HG02642 (cell line): ENCODE results near the gene CTNNBL1.

ENCODE experiments used
- ATAC-seq: cut with Tn5 transposase; IDR thresholded peaks from one replicate; pipeline ENCODE4 v1.9.1; 2021; ENCODE audit warnings: mild to moderate bottlenecking; ENCODE audit not compliant: unreplicated experiment, poor library complexity

CTNNBL1 gene

DNA sequence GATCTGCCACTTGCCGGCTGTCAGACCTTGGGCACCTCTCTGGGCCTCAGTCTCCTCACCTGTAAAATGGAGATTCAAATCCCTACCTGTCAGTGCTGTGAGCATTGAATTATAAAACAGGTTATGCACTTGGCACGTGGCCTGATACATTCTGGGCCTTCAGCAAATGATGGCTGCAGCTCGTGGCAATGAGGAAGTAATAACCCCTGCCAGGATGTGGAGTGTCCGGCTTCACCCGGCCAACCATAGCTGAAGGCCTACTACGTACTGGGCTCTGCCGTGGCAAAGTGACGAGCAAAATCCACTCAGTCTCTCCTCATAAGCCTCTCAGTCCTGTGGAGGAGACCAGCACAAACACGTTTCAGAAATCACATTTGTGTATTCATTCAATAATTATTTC lies 198.2 kb downstream of the CTNNBL1 start:
- no peak for ATAC-seq

- no peak for ATAC-seq
Measured at GRCh38 chr20:37893566-37894241, 199.9 kb downstream of the CTNNBL1 start.

- no peak for ATAC-seq
Measured at GRCh38 chr20:37894454-37894853, 200.6 kb downstream of the CTNNBL1 start.

DNA sequence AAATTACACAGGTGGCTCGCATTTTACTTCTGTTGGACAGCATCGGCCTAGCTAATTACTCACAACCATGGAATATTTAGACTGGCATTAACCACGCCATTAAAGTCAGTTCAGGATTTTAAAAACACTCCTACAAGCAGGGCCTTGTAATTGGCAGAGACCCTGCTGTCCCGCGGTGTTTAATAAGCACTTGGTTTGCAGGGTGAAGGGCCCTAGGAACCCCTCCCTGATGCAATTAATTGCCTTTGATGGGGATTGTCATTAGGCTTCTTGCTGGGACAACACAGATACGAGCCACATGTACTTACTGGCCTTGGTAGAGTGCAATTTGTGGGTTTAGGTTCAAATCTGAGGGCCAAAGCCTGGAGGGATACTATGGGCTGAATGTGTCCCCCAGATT lies 201.3 kb downstream of the CTNNBL1 start:
- no peak for ATAC-seq

DNA sequence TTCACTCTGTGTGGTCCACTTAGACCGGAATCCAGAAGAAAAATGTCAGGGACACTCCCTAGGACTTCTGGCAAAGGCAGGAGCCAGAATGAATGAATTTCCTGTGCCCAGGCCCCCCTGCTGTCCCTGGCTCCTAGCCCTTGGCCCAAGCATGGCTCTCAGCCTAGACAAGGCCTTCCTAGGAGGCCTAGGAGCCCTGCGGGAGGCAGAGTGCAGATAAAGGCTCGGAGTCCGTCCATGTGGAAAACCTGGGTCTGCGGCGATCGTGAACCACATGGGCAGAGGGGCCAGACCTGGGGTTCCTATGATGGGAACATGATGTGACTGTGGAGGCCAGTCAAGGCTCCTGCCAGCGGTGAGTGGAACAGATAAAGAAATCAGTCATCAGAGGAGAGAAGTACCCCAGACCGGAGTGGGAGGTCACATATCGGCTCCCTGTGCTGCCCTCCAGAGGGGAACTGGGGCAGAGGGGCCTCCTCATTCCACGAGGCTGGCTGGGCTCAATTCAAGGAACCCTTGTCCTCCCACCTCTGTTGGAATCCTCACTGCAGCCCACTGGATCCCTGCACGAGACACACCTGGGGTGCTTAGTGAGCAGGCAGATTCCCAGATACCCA lies 203.2 kb downstream of the CTNNBL1 start:
- no peak for ATAC-seq

- no peak for ATAC-seq
Measured at GRCh38 chr20:37898233-37899104, 204.6 kb downstream of the CTNNBL1 start.

DNA sequence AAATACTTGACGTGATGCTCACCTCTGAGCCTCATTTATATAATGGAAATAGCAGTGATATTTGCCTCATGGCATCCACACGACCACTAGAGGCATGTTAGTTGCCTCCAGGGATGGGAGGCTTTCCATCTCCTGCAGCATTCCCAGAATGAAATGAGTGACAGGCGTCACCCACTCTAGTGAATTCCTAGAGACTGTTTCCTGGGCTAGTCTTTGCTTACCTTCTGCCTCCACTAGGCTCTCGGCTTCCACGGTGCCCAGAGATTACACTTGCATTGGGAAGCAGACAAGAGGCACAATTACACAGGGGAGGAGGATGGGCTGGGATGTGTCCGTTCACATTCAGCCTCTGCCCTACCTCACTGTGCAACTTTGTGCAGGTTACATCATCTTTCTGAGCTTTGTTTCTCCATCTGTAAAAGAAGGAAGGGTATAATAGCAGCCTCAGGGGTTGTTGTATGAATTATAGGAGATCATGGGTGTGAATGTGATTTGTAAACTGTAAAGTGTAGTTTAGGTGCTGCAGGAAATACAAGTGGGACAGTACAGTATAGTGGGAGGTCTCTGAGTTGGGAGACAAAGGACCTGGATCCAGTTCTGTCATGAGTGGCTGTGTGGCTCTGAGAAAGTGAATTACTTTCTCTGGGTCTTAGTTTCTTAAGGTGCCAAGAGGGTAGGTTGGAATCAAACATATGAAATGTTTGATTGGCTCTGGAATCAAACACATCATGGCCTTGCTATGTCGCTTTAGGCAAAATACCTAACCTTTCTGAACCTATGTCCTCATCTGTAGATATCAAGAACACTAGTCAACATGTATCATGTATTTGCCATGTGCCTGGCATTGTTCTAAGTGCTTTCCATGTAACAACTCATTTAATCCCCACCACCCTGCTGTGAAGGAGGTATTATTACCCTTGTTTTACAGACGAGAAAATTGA lies 205.5 kb downstream of the CTNNBL1 start:
- ATAC-seq = no peak

- no peak for ATAC-seq
Measured at GRCh38 chr20:37901240-37901639, 207.4 kb downstream of the CTNNBL1 start.

DNA sequence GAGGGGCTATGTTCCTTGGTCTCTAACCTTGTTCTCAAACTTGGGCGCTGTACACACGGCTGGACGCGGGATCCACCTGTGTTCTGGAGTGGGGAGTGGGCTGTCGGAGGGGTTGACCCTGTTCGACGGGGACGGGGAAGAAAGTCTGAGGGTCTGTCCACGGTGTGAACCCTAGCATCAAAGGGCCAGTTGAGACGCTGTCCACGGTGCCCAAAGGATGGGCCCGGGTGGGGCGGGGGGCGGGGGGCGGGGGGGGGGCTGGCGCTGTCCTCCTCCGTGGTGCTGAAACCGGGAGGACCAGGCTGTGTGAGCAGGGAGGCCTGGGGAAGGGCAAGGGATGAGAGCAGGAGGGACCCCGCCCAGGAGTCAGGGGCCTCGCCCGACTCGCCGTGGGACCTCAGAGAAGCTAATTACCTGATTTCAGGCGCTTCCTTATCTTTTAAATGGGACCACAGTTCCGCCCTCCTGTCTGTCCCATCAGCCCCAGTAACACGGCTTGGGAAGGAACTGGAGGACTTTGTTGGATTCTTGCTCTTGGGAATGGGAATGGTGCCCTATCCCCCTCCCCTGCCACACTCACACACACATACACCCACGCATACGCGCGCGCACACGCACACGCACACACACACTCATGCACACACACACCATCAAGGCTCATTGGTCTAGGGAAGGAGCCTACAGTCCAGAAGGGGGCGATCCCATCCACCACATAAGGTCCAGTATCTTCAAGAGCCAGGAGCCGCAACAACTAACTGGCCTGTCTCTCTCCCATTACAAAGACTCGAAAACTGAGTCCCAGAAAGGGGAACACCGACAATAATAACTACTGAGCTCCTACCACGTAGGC lies 208.0 kb downstream of the CTNNBL1 start:
- ATAC-seq = no peak

GRCh38 chr20:37902504-37903313 lies 208.9 kb downstream of the CTNNBL1 start, which contains the start of gene VSTM2L:
Gene VSTM2L, plus strand, starts transcription at chr20:37903127. Its CDS starts 224 bp downstream, at chr20:37903351.
- ATAC-seq = no peak

DNA sequence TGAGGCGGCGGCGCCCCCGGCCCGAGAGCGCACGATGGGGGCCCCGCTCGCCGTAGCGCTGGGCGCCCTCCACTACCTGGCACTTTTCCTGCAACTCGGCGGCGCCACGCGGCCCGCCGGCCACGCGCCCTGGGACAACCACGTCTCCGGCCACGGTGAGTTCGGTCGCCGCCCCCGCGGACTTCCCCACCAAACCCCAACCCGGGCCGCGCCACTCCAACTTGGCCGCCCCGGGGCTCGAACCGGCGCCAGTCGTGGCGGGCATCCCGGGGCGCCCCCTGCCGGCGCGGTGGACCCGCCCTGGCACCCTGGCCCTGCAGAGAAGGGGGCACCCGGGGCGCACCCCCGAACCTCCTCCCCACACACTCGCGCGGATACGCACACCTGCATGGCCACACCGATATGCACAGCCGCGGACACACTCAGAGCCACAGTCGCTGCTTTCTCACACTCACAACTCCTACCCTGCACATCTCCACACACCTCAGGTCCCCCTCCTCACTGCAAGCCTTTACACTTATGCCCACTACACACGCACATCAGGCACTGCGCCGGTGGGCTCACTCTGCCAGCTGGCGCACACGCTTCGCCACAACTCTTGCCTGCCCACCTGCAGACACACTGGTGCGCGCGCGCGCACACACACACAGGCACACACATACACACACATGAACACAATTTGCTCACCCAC lies 209.6 kb downstream of the CTNNBL1 start:
- no peak for ATAC-seq

DNA sequence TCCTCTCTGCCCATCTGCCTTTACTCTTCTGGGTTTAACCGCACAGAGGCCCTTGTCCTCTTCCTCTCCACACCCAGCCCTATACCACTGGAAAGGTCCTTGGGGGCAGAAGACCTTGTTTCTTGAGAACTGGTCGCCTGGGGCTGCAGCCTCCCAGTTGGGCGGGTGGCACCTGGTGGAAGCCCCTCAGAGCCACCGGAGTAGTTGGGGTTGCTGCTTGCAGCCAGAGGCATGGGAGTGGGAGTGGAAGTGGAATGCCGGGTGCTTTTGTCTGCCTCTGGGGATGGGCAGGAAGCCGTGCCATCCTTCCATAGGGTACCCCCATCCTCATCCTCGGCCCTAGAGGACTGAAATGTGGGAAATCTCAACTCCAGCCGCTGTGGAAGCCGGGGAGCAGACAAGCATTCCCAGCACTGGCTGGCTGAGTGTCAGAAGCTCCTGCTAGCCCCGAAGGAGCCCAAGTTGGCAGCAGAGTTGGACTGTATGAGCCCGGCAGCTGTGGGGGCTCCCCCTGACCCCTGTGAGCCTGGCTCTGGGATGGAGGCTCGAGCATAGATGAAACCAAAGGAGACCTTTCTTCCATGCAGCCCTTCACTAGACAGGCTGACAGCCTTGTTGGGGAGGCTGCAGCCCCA lies 210.3 kb downstream of the CTNNBL1 start:
- ATAC-seq = no peak

DNA sequence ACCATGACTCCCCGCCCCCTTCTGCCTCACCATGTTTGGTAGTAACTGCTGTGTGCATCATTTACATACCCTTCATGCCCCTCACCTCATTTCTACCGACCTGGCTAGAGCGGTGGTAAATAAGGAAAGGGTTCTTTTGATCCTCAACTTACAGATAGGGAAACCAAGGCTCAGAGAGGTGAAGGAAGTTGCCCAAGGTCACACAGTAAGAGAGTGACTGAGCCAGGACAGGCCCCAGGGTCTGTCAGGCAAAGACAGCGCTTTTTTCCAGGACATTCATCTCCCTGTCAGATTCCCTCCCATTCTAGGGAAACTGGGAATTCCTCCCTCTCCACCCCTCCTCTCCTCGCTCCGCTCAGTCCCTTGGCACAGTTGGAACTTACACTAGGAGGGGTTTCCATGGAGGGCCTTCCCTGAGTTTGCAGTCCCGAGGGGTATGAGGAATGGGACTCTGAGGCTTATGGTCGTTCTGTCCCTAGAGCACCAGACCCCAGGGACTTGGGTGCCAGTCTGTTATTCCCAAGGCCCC lies 211.1 kb downstream of the CTNNBL1 start:
- ATAC-seq = no peak

- no peak for ATAC-seq
Measured at GRCh38 chr20:37905671-37906613, 212.1 kb downstream of the CTNNBL1 start.

DNA sequence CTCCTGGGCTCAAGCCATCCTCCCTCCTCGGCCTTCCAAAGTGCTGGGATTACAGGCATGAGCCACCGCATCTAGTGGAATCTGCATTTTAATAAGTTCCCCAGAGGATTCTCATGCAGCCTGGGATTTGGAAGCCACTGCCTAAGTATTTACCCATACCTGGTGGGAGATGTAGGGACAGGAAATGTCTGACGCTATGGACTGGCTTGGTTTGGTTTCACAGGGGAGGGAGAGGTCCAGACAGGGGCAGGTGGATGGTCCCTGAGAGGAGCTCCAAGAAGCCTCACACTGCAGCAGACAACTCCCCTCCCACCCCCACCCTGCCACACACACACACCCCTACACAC lies 213.5 kb downstream of the CTNNBL1 start:
- no peak for ATAC-seq
